GM12878 (cell line): ENCODE measurements around the gene RAPGEF4. TPM values are rescaled to one million over a fixed set of nuclear protein-coding genes. Genes with fewer than 3 reads are reported as not detected.

ENCODE experiments used
- ATAC-seq: fragments of 200-7000 bp; cut with Tn5 transposase; 3 replicates; pipeline ENCODE4 v1.9.1; 2020; ENCODE audit warnings: mild to moderate bottlenecking, moderate library complexity
- BruUV-seq: library from RNA; stranded (reverse); fragments of 400-500 nt; replicated peaks from 2 replicates; lab custom pipeline; 2021; lab: Mats Ljungman, UMichigan
- CTCF ChIA-PET: fragments of 300-600 bp; sonication (Branson Sonifier 250); formaldehyde crosslinking; extraction: SDS; loops from one replicate; lab custom pipeline; 2021; ENCODE audit warnings: inconsistent platforms; lab: Yijun Ruan, JAX
- POLR2A ChIA-PET: fragments of 350-600 bp; formaldehyde crosslinking; extraction: SDS; loops from one replicate; lab custom pipeline; 2021; ENCODE audit warnings: inconsistent platforms; lab: Charles Lee
- RAD21 ChIA-PET: fragments of 300-600 bp; sonication (Branson Sonifier 250); formaldehyde crosslinking; loops from one replicate; lab custom pipeline; 2023; ENCODE audit warnings: antibody characterized with exemption; ENCODE audit not compliant: unreplicated experiment; lab: Charles Lee
- SMC1A ChIA-PET: fragments of 300-600 bp; sonication (Branson Sonifier 250); formaldehyde crosslinking; loops from one replicate; lab custom pipeline; 2023; ENCODE audit not compliant: unreplicated experiment, uncharacterized antibody; lab: Charles Lee
- DNase-seq: peaks from one replicate; pipeline ENCODE4 v3.0.0-alpha.2; 2011; ENCODE audit warnings: low read depth, low spot score
- FAIRE-seq: peaks from 3 replicates; lab custom pipeline; 2011; peaks lifted over from hg19 to GRCh38; lab: Jason Lieb, UNC
- H2AFZ ChIP-seq: 2 replicates; pipeline ENCODE4 v1.6.0; 2011; ENCODE audit warnings: low read depth, low read length, control low read depth; ENCODE audit not compliant: control insufficient read depth
- H3K27ac ChIP-seq: 2 replicates; pipeline ENCODE4 v1.5.1; 2011; ENCODE audit warnings: control low read depth; ENCODE audit not compliant: control insufficient read depth, insufficient read depth
- H3K27me3 ChIP-seq, 2 experiments: replicated peaks in 1 of 2; 2 replicates each; pipeline versions ENCODE4 v1.6.0 to v1.6.1; 2011; ENCODE audit warnings: low read length in 1 of 2; ENCODE audit not compliant: control insufficient read depth in 2 of 2, insufficient read depth in 2 of 2
- H3K36me3 ChIP-seq, 2 experiments: 2 replicates each; pipeline ENCODE4 v1.5.1; 2011; ENCODE audit warnings: low read length in 1 of 2; ENCODE audit not compliant: control insufficient read depth in 2 of 2, insufficient read depth in 2 of 2
- H3K4me1 ChIP-seq: 2 replicates; pipeline ENCODE4 v1.6.1; 2011; ENCODE audit warnings: mild to moderate bottlenecking, low read length, moderate library complexity, mixed read lengths; ENCODE audit not compliant: control insufficient read depth, insufficient read depth
- H3K4me2 ChIP-seq: 2 replicates; pipeline ENCODE4 v1.6.0; 2011; ENCODE audit warnings: control low read depth; ENCODE audit not compliant: control insufficient read depth, insufficient read depth
- H3K4me3 ChIP-seq: fragments of 200-600 bp; sonication (generic); 2 replicates; pipeline ENCODE4 v1.5.1; 2016
- H3K79me2 ChIP-seq: 2 replicates; pipeline ENCODE4 v1.6.0; 2011; ENCODE audit warnings: low read length; ENCODE audit not compliant: control insufficient read depth, insufficient read depth
- H3K9ac ChIP-seq: 2 replicates; pipeline ENCODE4 v1.8.0; 2011; ENCODE audit warnings: low read length, control low read depth, mixed read lengths; ENCODE audit not compliant: control insufficient read depth, insufficient read depth
- H3K9me3 ChIP-seq: replicated peaks from 3 replicates; pipeline ENCODE4 v1.5.1; 2011; ENCODE audit warnings: mild to moderate bottlenecking, low read length; ENCODE audit not compliant: control insufficient read depth, insufficient read depth
- H4K20me1 ChIP-seq: 2 replicates; pipeline ENCODE4 v1.6.0; 2011; ENCODE audit not compliant: control insufficient read depth, insufficient read depth
- ASH2L ChIP-seq: fragments of 300-600, 200-600 bp; sonication (generic); IDR thresholded peaks from 2 replicates; pipeline ENCODE4 v1.6.1; 2017; ENCODE audit warnings: low read depth, mild to moderate bottlenecking, borderline replicate concordance
- FOXK2 ChIP-seq: fragments of 450-650 bp; IDR thresholded peaks from 2 replicates; pipeline ENCODE4 v1.6.1; 2017; ENCODE audit warnings: mild to moderate bottlenecking, moderate library complexity
- MTA2 ChIP-seq: fragments of 450-650 bp; IDR thresholded peaks from 2 replicates; pipeline ENCODE4 v1.6.1; 2016; ENCODE audit warnings: low read depth, mild to moderate bottlenecking, moderate library complexity
- NFIC ChIP-seq: IDR thresholded peaks from 2 replicates; pipeline ENCODE4 v1.6.1; 2012; ENCODE audit warnings: low read depth, mild to moderate bottlenecking, inconsistent platforms, low read length, moderate library complexity
- RAD21 ChIP-seq: IDR thresholded peaks from 2 replicates; pipeline ENCODE4 v1.6.1; 2011; ENCODE audit warnings: mild to moderate bottlenecking, low read depth, low read length, moderate library complexity; ENCODE audit not compliant: insufficient read depth
- RFX5 ChIP-seq: IDR thresholded peaks from 2 replicates; pipeline ENCODE4 v1.6.1; 2011; ENCODE audit warnings: low read depth, low read length, improper control_type of control experiment
- SMAD5 ChIP-seq: IDR thresholded peaks from 2 replicates; pipeline ENCODE4 v1.6.1; 2016; ENCODE audit warnings: antibody characterized with exemption, low read depth
- SMC3 ChIP-seq: IDR thresholded peaks from 2 replicates; pipeline ENCODE4 v1.6.1; 2011; ENCODE audit warnings: low read length, improper control_type of control experiment, borderline replicate concordance
- SPI1 ChIP-seq: IDR thresholded peaks from 2 replicates; pipeline ENCODE4 v1.6.1; 2011; ENCODE audit warnings: low read depth, mild to moderate bottlenecking, low read length, moderate library complexity, borderline replicate concordance; ENCODE audit not compliant: insufficient read depth
- SREBF2 ChIP-seq: IDR thresholded peaks from 2 replicates; pipeline ENCODE4 v1.6.1; 2012; ENCODE audit warnings: mild to moderate bottlenecking, low read length
- WGBS: methylation state at CpG from one replicate; pipeline ENCODE4 v1.1.6; 2016; ENCODE audit warnings: low lambda C conversion rate; ENCODE audit not compliant: insufficient replicate concordance, insufficient coverage; ENCODE audit errors: missing lambda C conversion rate; 5-methylcytosine and 5-hydroxymethylcytosine counted together
- in situ Hi-C: fragments of 300-500 bp; cut with MboI; formaldehyde crosslinking; loops from 9 replicates; pipeline ENCODE4 v1.14.3; 2018; ENCODE audit warnings: mixed read lengths
- intact Hi-C: fragments of 100-400 bp; cut with micrococcal nuclease; formaldehyde crosslinking; loops from one replicate; pipeline ENCODE4 v1.14.2; 2022; ENCODE audit not compliant: unreplicated experiment
- polyA plus RNA-seq, 11 experiments: library from polyadenylated mRNA; depleted of rRNA in 4 of 11; unstranded in 6 of 11; stranded (reverse) in 5 of 11; fragments of >200 nt; fragmentation: Nextera tagmentation in 4 of 11; fragmentation: Illumina TruSeq in 1 of 11; extraction: Ambion mirVana in 4 of 11; extraction: Trizol in 1 of 11; gene quantifications; 1 replicate in 1 of 11; 2 replicates in 10 of 11; pipeline versions ENCODE4 v1.2.1 to v1.2.3, GENCODE V29; 2011 to 2016; ENCODE audit warnings: inconsistent platforms in 2 of 11, missing spikeins in 2 of 11, low read depth in 1 of 11
- total RNA-seq, 4 experiments: library from RNA; depleted of rRNA in 3 of 4; stranded (reverse); fragments of >200 nt in 3 of 4; fragmentation: Illumina TruSeq in 1 of 4; extraction: Trizol in 1 of 4; gene quantifications; 2 replicates each; pipeline versions ENCODE4 v1.2.1 to v1.2.3, GENCODE V29; 2013 to 2021
- TF ChIP-seq, protein P1 (sequence below), 3 experiments: IDR thresholded peaks in 2 of 3; conservative IDR thresholded peaks in 1 of 3; 2 replicates each; pipeline ENCODE4 v1.5.1; 2011; ENCODE audit warnings: low read depth in 3 of 3, low read length in 3 of 3, mild to moderate bottlenecking in 3 of 3, control low read depth in 2 of 3, moderate library complexity in 2 of 3, inconsistent platforms in 1 of 3, mixed read lengths in 1 of 3; ENCODE audit not compliant: control insufficient read depth in 2 of 3, insufficient read depth in 1 of 3; ENCODE audit errors: extremely low read depth in 1 of 3

RAPGEF4 gene
- total and polyA plus RNA-seq, 10 of the 15 experiments (the other 5 are each of a cell fraction or from before 2014, with no cell fraction given) = 0.18 TPM; not detected in 8

DNA sequence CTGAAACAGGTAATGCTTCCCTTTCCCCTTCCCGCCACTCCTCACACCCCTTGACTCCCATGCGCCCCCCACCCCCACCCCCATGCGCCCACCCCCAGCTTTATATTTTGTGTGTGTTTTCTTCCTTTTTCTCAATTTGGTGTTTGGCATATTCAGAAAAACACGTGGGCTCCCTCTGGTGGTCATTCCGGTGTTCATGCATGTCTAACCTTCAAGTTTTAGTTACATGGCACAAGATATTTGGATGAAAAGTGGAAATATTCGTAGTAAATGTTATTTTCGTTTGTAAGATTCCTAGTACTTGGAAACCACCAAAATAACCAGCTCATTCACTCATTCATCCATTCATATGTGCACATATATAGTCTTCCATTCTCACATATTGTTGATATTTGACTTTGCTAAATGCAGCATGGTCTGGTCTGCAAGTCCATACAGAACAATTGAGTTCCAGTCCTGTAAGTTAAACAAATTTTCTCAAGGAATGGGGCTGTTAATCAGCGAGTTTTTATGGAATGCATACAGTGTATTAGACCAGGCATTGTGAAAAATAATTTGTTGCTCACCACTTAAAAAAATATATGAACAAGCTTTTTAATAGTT, 196.4 kb downstream of the RAPGEF4 start:
- TF ChIP-seq ASH2L (no peak), SMAD5 (no peak), FOXK2 (no peak), SREBF2 (no peak), SMC3 (peak; percentile 80), MTA2 (no peak), NFIC (no peak), SPI1 (no peak), RFX5 (no peak), RAD21 (peak; percentile 93)
- TF ChIP-seq, protein P1, sequence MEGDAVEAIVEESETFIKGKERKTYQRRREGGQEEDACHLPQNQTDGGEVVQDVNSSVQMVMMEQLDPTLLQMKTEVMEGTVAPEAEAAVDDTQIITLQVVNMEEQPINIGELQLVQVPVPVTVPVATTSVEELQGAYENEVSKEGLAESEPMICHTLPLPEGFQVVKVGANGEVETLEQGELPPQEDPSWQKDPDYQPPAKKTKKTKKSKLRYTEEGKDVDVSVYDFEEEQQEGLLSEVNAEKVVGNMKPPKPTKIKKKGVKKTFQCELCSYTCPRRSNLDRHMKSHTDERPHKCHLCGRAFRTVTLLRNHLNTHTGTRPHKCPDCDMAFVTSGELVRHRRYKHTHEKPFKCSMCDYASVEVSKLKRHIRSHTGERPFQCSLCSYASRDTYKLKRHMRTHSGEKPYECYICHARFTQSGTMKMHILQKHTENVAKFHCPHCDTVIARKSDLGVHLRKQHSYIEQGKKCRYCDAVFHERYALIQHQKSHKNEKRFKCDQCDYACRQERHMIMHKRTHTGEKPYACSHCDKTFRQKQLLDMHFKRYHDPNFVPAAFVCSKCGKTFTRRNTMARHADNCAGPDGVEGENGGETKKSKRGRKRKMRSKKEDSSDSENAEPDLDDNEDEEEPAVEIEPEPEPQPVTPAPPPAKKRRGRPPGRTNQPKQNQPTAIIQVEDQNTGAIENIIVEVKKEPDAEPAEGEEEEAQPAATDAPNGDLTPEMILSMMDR (IDR thresholded peaks at IDR 0.05 in 2 of 3, conservative IDR thresholded peaks at IDR 0.05 in 1 of 3; ENCODE audit: control insufficient read depth in 2 of 3, extremely low read depth in 1 of 3, insufficient read depth in 1 of 3, low read depth in 3 of 3, low read length in 3 of 3) = peak; percentile 64 to 72 (median 72); a peak in 5 of 6 replicates
- FAIRE-seq (peak; percentile 95), DNase-seq (no peak), ATAC-seq (peak; percentile 69)
- H3K4me3 ChIP-seq = no peak overlapping the region
- H3K4me1 ChIP-seq = no peaks in the 10 kb centered on the region
- H3K4me2 ChIP-seq = no peak overlapping the region
- intact Hi-C loops = loop anchor here (1.0 to 10.0 kb wide), 3 partner anchors 68 to 217 kb away; no protein-coding TSS in a partner anchor
- H3K9ac ChIP-seq = no peak overlapping the region
- ChIA-PET SMC1A (interaction anchor here (0.9 to 3.2 kb wide), 12 partner anchors 8 to 125 kb away, joined by 3 to 28 read pairs (median 4); no protein-coding TSS in a partner anchor), RAD21 (interaction anchor here (0.6 to 2.7 kb wide), 7 partner anchors 9 to 125 kb away, joined by 3 to 7 read pairs (median 4); no protein-coding TSS in a partner anchor), CTCF (interaction anchor here (0.8 to 5.2 kb wide), 24 partner anchors 9 to 1763 kb away, joined by 3 to 59 read pairs (median 5); no protein-coding TSS in a partner anchor), POLR2A (interaction anchor here (0.6 kb wide), 1 partner anchor 29 kb away, joined by 3 read pairs; no protein-coding TSS in a partner anchor)
- no peaks in the 10 kb centered on the region for H4K20me1 ChIP-seq
- no peaks in the 10 kb centered on the region for H3K36me3 ChIP-seq
- in situ Hi-C loops = loop anchor here (25.0 kb wide), 1 partner anchor 120 kb away; no protein-coding TSS in a partner anchor
- H3K9me3 ChIP-seq = no peaks in the 10 kb centered on the region
- no peaks in the 10 kb centered on the region; a peak in 1 of 4 replicates for H3K27me3 ChIP-seq
- BruUV-seq = no TSS peak
- 0% methylated on average over 5 of the region's 8 CpGs for WGBS
- H2AFZ ChIP-seq = no peak overlapping the region
- no peaks in the 10 kb centered on the region for H3K79me2 ChIP-seq
- H3K27ac ChIP-seq = no peak overlapping the region
